Stimulated activated CD8-positive, alpha-beta memory T cell treated with anti-CD3 and anti-CD28 coated beads, Interleukin-7, amount 100 ng/mL, for 1 hour (primary cell): ENCODE results near the gene FAM124B.
"Not testable (repeated sequence)": the region's sequence is repeated elsewhere in the genome, so short reads cannot be mapped to it uniquely, and the experiment has no call there.

ENCODE experiments used
- DNase-seq, 2 donors: peaks; one replicate each; pipeline ENCODE4 v3.0.0-alpha.2; 2020; ENCODE audit warnings: low read depth in 2 of 2

FAM124B gene

DNA sequence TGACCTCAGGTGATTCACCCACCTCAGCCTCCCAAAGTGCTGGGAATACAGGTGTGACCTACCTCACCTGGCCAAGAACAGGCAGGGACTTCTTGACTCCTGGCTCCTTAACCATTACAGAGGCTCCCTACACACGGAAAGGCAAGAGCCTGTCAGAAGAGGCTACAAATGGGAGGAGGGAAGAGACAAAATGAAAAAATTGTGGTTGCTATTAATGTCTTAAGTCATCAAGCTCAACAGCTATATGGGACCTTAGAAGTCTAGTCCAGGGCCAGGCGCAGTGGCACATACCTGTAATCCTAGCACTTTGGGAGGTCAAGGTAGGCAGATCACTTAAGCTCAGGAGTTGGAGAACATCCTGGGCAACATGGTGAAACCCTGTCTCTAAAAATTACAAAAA lies 11.5 kb upstream of the FAM124B start:
- no peak for DNase-seq

- DNase-seq, result no peak
These were observed 10.5 kb upstream of the FAM124B start for GRCh38 chr2:224412141-224413015.

- DNase-seq, result no peak
These were observed 9.1 kb upstream of the FAM124B start for GRCh38 chr2:224410946-224411561.

DNA sequence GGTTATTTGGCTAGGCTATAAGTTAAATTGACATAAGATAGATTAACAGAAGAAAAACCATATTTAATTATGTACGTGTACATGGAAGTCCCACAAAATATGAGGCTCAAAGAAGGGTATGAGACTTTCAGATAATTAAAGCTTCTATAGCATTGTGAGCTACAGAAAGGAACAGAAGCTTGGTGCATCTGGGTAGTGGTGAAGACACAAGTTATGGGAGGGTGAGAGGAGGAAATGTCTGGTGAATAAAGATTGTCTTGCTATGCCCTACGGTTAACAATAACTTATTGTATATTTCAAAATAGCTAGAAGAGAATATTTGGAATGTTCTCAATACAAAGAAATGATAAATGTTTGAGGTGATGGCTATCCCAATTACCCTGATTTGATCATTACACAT lies 6.8 kb upstream of the FAM124B start:
- no peak for DNase-seq

DNA sequence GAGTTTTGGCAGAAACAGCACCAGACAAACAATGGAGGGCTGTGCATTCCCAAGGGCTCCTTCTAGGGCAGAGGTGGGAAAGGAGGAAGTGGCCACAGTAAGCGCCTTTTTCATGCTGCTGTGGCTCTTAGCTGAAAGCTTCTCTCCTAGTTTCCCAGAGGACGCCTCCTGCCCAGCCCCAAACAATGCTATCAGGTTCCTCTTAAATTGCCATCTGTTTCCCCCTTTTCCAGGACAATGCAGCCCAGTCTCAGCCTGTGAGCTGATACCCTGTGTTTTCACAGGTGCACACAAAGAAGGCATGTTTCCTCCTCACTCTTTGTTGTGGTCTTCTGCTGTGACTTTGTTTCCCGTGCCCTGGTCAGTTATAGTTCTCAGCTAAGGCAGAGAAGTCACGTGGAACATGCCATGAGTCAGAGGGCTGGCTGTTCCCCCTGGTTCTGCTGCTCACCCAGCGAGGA lies 5.4 kb upstream of the FAM124B start:
- DNase-seq, result no peak

GRCh38 chr2:224405841-224406370 lies 4.0 kb upstream of the FAM124B start:
- DNase-seq, result no peak

DNA sequence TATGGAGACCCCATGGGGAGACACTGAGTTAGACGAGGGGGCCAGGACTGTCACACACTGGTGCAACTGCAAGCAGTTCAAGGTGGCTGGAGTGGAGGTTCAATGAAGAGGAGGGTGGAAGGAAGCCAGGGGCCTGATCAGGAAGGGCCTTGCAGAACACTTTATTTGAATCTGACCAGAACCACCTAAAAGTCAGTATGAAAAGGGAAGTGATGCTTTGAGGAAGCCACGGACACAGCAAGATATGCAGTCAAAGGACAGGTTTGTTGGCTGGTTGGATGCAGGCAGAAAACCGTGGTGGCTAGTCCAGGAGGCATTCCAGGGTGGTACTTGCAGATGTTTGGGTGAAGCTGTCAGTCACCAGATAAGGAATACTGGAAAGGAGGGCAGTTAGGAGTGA lies 3.5 kb upstream of the FAM124B start:
- no peak for DNase-seq

DNA sequence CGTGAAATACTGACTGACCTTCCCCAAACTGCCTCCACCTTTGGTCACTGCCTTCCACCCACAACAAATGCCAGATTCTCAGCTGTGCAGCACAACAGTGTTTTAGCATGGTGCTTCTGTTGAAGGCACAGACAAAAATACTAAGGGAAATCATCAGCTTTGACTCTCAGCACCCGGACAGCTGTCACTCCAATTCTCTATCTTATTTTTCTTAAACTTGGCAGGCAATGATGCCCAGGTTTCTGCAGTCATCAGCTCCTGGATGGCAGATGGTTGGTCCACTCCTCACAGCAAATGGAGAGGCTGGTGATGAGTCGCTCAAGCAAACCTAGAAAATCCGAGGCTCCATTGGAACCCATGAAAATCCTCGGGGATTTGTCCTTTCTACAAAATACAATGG lies 2.9 kb upstream of the FAM124B start:
- no peak for DNase-seq

GRCh38 chr2:224403657-224404056 lies 1.8 kb upstream of the FAM124B start:
- DNase-seq, result no peak

DNA sequence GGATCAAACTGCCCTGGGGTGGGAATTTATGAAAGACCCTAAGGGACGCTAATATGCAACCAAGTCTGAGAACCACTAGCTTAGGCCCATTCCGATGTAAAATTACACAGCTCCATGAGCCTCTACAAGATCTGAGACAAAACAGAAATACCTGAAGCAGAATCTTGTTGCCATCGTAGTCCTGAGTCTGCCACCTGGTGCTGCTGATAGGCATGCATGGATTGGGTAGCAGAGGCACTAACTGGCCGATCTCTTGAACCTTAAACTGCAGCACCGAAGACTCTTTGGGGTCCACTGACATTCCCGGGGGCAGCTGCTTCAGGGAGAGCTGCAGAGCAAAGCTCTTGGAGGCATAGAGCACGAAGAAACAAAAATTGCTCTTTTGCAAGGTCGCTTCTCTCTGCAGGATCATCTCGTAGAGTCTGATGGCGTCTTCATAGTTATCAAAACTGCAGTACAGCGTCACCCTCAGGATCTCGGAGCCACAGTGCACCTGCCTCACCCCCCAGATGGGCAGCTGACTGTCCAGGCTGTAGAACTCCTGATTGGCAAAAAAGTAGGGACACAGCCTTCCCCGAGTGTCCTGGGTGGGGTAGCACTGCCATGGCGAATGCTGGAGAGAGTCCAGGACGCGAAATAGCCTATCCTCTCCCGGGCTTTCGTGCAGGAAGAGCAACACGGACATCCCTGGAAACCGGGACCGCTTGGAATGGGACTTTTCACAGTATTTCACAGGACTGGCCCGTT lies 848 bp downstream of the FAM124B start:
- DNase-seq, result no peak

GRCh38 chr2:224400174-224400810 lies 1.6 kb downstream of the FAM124B start:
- DNase-seq, result no peak

DNA sequence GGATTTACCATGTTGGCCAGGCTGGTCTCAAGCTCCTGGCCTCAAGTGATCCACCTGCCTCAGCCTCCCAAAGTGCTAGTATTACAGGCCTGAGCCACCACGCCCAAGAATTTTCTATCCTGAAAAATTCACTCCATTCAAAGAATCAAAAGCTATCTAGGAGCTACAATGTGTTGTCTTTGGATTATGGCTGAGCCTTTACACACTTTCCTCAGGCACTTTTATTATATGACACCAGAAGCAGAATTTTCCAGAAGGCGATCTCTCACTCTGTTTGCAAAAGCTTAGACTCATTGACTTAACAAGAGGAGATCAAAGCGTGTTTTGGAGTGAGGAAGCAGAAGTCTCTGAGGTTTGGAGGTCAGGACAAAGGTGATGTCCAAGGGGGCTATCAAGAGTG lies 3.6 kb downstream of the FAM124B start:
- no peak for DNase-seq

DNA sequence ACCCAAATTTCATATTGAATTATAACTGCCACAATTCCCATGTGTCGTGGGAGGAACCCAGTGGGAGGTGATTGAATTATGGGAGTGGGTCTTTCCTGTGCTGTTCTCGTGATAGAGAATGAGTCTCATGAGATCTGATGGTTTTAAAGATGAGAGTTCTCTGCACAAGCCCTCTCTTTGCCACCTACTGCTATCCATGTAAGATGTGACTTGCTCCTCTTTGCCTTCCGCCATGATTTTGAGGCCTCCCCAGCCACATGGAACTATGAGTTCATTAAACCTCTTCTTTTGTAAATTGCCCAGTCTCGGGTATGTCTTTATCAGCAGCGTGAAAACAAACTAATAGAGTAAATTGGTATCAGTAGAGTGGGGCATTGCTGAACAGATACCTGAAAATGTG lies 4.8 kb downstream of the FAM124B start:
- DNase-seq, result not testable (repeated sequence)

- DNase-seq, result no peak
These were observed 6.1 kb downstream of the FAM124B start for GRCh38 chr2:224395620-224396390.

GRCh38 chr2:224393157-224393872 lies 8.6 kb downstream of the FAM124B start:
- no peak for DNase-seq

GRCh38 chr2:224392545-224392944 lies 9.4 kb downstream of the FAM124B start:
- no peak for DNase-seq

- DNase-seq, result no peak
These were observed 12.6 kb downstream of the FAM124B start for GRCh38 chr2:224389317-224389716.

- no peak for DNase-seq
These were observed 15.0 kb downstream of the FAM124B start for GRCh38 chr2:224386876-224387275.

GRCh38 chr2:224382973-224383555 lies 18.8 kb downstream of the FAM124B start:
- no peak for DNase-seq

GRCh38 chr2:224382280-224382647 lies 19.6 kb downstream of the FAM124B start:
- DNase-seq, result not testable (repeated sequence)
